HepG2 (cell line): ENCODE results near the gene XPO5. TPM values are rescaled to one million over a fixed set of nuclear protein-coding genes. Genes with fewer than 3 reads are reported as not detected.

Experiments used
- ATAC-seq: fragments of 200-7000 bp; cut with Tn5 transposase; 3 replicates; pipeline ENCODE4 v1.9.1; 2020; ENCODE audit warnings: mild to moderate bottlenecking, moderate library complexity
- BruUV-seq: library from RNA; stranded (reverse); fragments of 400-500 nt; replicated peaks from 2 replicates; lab custom pipeline; 2021; lab: Mats Ljungman, UMichigan
- CTCF ChIA-PET: fragments of 300-600 bp; formaldehyde crosslinking; extraction: SDS; loops from one replicate; lab custom pipeline; 2021; ENCODE audit warnings: low total read pairs, inconsistent platforms, low intra/inter-chr PET ratio; lab: Yijun Ruan, JAX
- POLR2A ChIA-PET: fragments of 350-600 bp; sonication (Branson Sonifier 250); formaldehyde crosslinking; loops from one replicate; lab custom pipeline; 2020; ENCODE audit warnings: antibody characterized with exemption, inconsistent platforms; lab: Yijun Ruan, JAX
- DNase-seq: peaks from one replicate; pipeline ENCODE4 v3.0.0-alpha.2; 2015; ENCODE audit warnings: low spot score
- FAIRE-seq: peaks from 3 replicates; lab custom pipeline; 2011; peaks lifted over from hg19 to GRCh38; lab: Jason Lieb, UNC
- H2AFZ ChIP-seq: one replicate; pipeline ENCODE4 v1.6.1; 2011; ENCODE audit warnings: low read length, inconsistent platforms
- H3K27ac ChIP-seq: fragments of 300-600 bp; 3 replicates; pipeline ENCODE4 v1.8.0; 2011; ENCODE audit warnings: mixed run types, mild to moderate bottlenecking, mixed read lengths, low read length, inconsistent platforms; ENCODE audit not compliant: insufficient read depth; ENCODE audit errors: extremely low read length
- H3K27me3 ChIP-seq, 2 experiments: fragments of 200-600 bp in 1 of 2; 2 replicates in 1 of 2; 3 replicates in 1 of 2; pipeline versions ENCODE4 v1.6.0 to v1.8.0; 2011; ENCODE audit warnings: low read length in 2 of 2, mild to moderate bottlenecking in 2 of 2, moderate library complexity in 2 of 2, inconsistent platforms in 1 of 2; ENCODE audit not compliant: insufficient read depth in 2 of 2, control insufficient read depth in 1 of 2
- H3K36me3 ChIP-seq, 2 experiments: fragments of 200-600 bp in 1 of 2; replicated peaks in 1 of 2; 2 replicates in 1 of 2; 3 replicates in 1 of 2; pipeline versions ENCODE4 v1.5.1 to v1.8.0; 2011; ENCODE audit warnings: low read length in 2 of 2, inconsistent platforms in 1 of 2; ENCODE audit not compliant: insufficient read depth in 2 of 2, control insufficient read depth in 1 of 2
- H3K4me1 ChIP-seq: 2 replicates; pipeline ENCODE4 v1.5.1; 2012; ENCODE audit warnings: low read length, inconsistent platforms; ENCODE audit not compliant: insufficient read depth
- H3K4me2 ChIP-seq: 2 replicates; pipeline ENCODE4 v1.6.0; 2011; ENCODE audit warnings: low read depth, low read length, inconsistent platforms
- H3K4me3 ChIP-seq, 3 experiments: fragments of 200-600 bp in 1 of 3; sonication (generic), shearing (Covaris generic) in 1 of 3; replicated peaks in 1 of 3; 2 replicates each; pipeline ENCODE4 v1.5.1; 2011 to 2016; ENCODE audit warnings: low read length in 3 of 3, inconsistent platforms in 2 of 3, low read depth in 2 of 3, mild to moderate bottlenecking in 2 of 3, control low read depth in 1 of 3, mixed read lengths in 1 of 3; ENCODE audit not compliant: insufficient read depth in 1 of 3
- H3K79me2 ChIP-seq: one replicate; pipeline ENCODE4 v1.6.1; 2011; ENCODE audit warnings: low read length, inconsistent platforms; ENCODE audit not compliant: insufficient read depth
- H3K9ac ChIP-seq: 2 replicates; pipeline ENCODE4 v1.6.0; 2011; ENCODE audit warnings: mild to moderate bottlenecking, low read depth, low read length, inconsistent platforms; ENCODE audit not compliant: insufficient read depth
- H3K9me3 ChIP-seq: 2 replicates; pipeline ENCODE4 v1.5.1; 2012; ENCODE audit warnings: mild to moderate bottlenecking, low read length
- H4K20me1 ChIP-seq: 2 replicates; pipeline ENCODE4 v1.6.0; 2011; ENCODE audit warnings: inconsistent platforms, mild to moderate bottlenecking, low read length, moderate library complexity; ENCODE audit not compliant: insufficient read depth
- BORCS8-MEF2B ChIP-seq: sonication (generic); formaldehyde crosslinking; IDR thresholded peaks from 2 replicates; pipeline ENCODE4 v1.8.0; 2022; ENCODE audit warnings: mild to moderate bottlenecking, missing genetic modification reagents
- CTCF ChIP-seq: sonication (generic); formaldehyde crosslinking; IDR thresholded peaks from 2 replicates; pipeline ENCODE4 v1.5.0; 2020; ENCODE audit warnings: mild to moderate bottlenecking, missing genetic modification reagents, moderate library complexity
- FOXK2 ChIP-seq: fragments of 450-650 bp; IDR thresholded peaks from 2 replicates; pipeline ENCODE4 v1.6.1; 2016
- HNF4A ChIP-seq: sonication (generic); formaldehyde crosslinking; IDR thresholded peaks from 2 replicates; pipeline ENCODE4 v1.4.0; 2020; ENCODE audit warnings: missing genetic modification reagents
- LRRFIP1 ChIP-seq: sonication (generic); formaldehyde crosslinking; conservative IDR thresholded peaks from 2 replicates; pipeline ENCODE4 v1.4.0; 2020; ENCODE audit warnings: missing genetic modification reagents
- MYPOP ChIP-seq: sonication (generic); formaldehyde crosslinking; IDR thresholded peaks from 2 replicates; pipeline ENCODE4 v1.8.1; 2023; ENCODE audit warnings: mild to moderate bottlenecking, moderate library complexity, missing genetic modification reagents
- PRDM15 ChIP-seq: sonication (generic); formaldehyde crosslinking; IDR thresholded peaks from 2 replicates; pipeline ENCODE4 v1.4.0; 2020; ENCODE audit warnings: missing genetic modification reagents
- TFAP4 ChIP-seq: sonication (generic); IDR thresholded peaks from 2 replicates; pipeline ENCODE4 v1.6.1; 2016; ENCODE audit warnings: low read depth, borderline replicate concordance
- ZNF124 ChIP-seq: sonication (generic); formaldehyde crosslinking; IDR thresholded peaks from 2 replicates; pipeline ENCODE4 v1.4.0; 2020; ENCODE audit warnings: missing genetic modification reagents
- ZNF225 ChIP-seq: sonication (generic); formaldehyde crosslinking; IDR thresholded peaks from 2 replicates; pipeline ENCODE4 v1.4.0; 2020; ENCODE audit warnings: mild to moderate bottlenecking, missing genetic modification reagents
- ZNF496 ChIP-seq: sonication (generic); formaldehyde crosslinking; IDR thresholded peaks from 2 replicates; pipeline ENCODE4 v1.8.1; 2023; ENCODE audit warnings: mild to moderate bottlenecking, moderate library complexity, missing genetic modification reagents; ENCODE audit not compliant: insufficient replicate concordance
- ZNF724P ChIP-seq: sonication (generic); formaldehyde crosslinking; IDR thresholded peaks from 2 replicates; pipeline ENCODE4 v1.8.0; 2022; ENCODE audit warnings: missing genetic modification reagents, borderline replicate concordance
- ZSCAN12 ChIP-seq: sonication (generic); formaldehyde crosslinking; IDR thresholded peaks from 2 replicates; pipeline ENCODE4 v1.9.0; 2021; ENCODE audit warnings: mild to moderate bottlenecking, missing genetic modification reagents
- WGBS: methylation state at CpG from one replicate; pipeline ENCODE4 v1.1.6; 2017; ENCODE audit warnings: low lambda C conversion rate; 5-methylcytosine and 5-hydroxymethylcytosine counted together
- in situ Hi-C: cut with HindIII; loops from 2 replicates; pipeline ENCODE4 v1.10.0; 2017; ENCODE audit warnings: low pct_unique_long_range_greater_than_20kb; ENCODE audit not compliant: extremely low pct_ligation_motif_present
- intact Hi-C: fragments of 100-400 bp; cut with micrococcal nuclease; formaldehyde crosslinking; loops from one replicate; pipeline ENCODE4 v1.10.0; 2022; ENCODE audit not compliant: unreplicated experiment
- polyA plus RNA-seq, 8 experiments: library from polyadenylated mRNA; depleted of rRNA in 3 of 8; stranded (reverse) in 7 of 8; unstranded in 1 of 8; fragments of >200 nt; fragmentation: Illumina TruSeq in 4 of 8; extraction: Trizol in 4 of 8; gene quantifications; 2 replicates each; pipeline versions ENCODE4 v1.2.1 to v1.2.3, GENCODE V29; 2011 to 2016; ENCODE audit warnings: low read depth in 4 of 8, missing spikeins in 1 of 8, mixed read lengths in 1 of 8; ENCODE audit not compliant: insufficient read depth in 1 of 8
- total RNA-seq, 5 experiments: library from RNA; depleted of rRNA; stranded (reverse); fragments of >200 nt; fragmentation: Illumina TruSeq; extraction: Trizol; gene quantifications; 2 replicates each; pipeline ENCODE4 v1.2.3, GENCODE V29; 2016; ENCODE audit warnings: low read depth in 1 of 5

XPO5 gene
- total and polyA plus RNA-seq, 2 of the 13 experiments (the other 11 are each of a cell fraction or from before 2014, with no cell fraction given) = 52.2 to 68.0 TPM

GRCh38 chr6:43505718-43506117 lies 70.1 kb downstream of the XPO5 start:
- FAIRE-seq (no peak), DNase-seq (no peak), ATAC-seq (no peak)
- Histone ChIP-seq H3K79me2 (no peaks in the 10 kb centered on the region), H3K27ac (no peak overlapping the region), H3K9me3 (no peaks in the 10 kb centered on the region), H3K4me2 (no peak overlapping the region), H2AFZ (no peak overlapping the region), H3K4me1 (peaks cover 45% of the 10 kb centered on the region), H3K36me3 (peaks cover 27 to 37% of the 10 kb centered on the region in 2 experiments; a peak in 4 of 5 replicates), H4K20me1 (no peaks in the 10 kb centered on the region; the same call in 1 of the 2 replicates), H3K4me3 (no peak overlapping the region), H3K9ac (no peak overlapping the region), H3K27me3 (peaks cover 3 to 7% of the 10 kb centered on the region in 2 experiments; a peak in 4 of 5 replicates)
- 76% methylated on average over 6 of the region's 6 CpGs for WGBS
- ChIA-PET CTCF (interaction anchor here (0.9 to 3.0 kb wide), 3 partner anchors 9 to 51 kb away, joined by 3 to 39 read pairs (median 3); partner anchors contain the start of gene DLK2), POLR2A (interaction anchor here (1.3 to 2.7 kb wide), 8 partner anchors 10 to 136 kb away, joined by 3 to 18 read pairs (median 8); partner anchors contain the start of genes DLK2, GTPBP2, POLR1C and YIPF3)
- intact Hi-C loops = loop anchor here (1.0 to 5.0 kb wide), 3 partner anchors 51 to 243 kb away; no protein-coding TSS in a partner anchor
- no TSS peak for BruUV-seq
- in situ Hi-C loops = no loop called here
- TF ChIP-seq ZNF225 (CRISPR knock-in tag) (no peak), TFAP4 (peak; percentile 89), ZNF124 (CRISPR knock-in tag) (no peak), ZNF496 (CRISPR knock-in tag) (no peak), BORCS8-MEF2B (CRISPR knock-in tag) (no peak), MYPOP (CRISPR knock-in tag) (no peak), FOXK2 (no peak), CTCF (CRISPR knock-in tag) (peak; percentile 68), ZSCAN12 (CRISPR knock-in tag) (no peak), LRRFIP1 (CRISPR knock-in tag) (no peak), ZNF724P (CRISPR knock-in tag) (no peak), PRDM15 (no peak), HNF4A (CRISPR knock-in tag) (0 out of 2 replicates have a peak, but pooled peaks have one; percentile 16)
